ENCODE results near the gene NIPA2.

- TF ChIP-seq CTCF (IDR thresholded peaks at IDR 0.05) (no peak), POLR2AphosphoS5 (IDR thresholded peaks at IDR 0.05) (no peak)
Measured at GRCh38 chr15:22902046-22902445, 63.6 kb downstream of the NIPA2 start.

All from transverse colon (tissue), 4 donors.